H9 (cell line): ENCODE measurements around the gene HMSD. TPM values are rescaled to one million over a fixed set of nuclear protein-coding genes. Genes with fewer than 3 reads are reported as not detected.

Experiments
- DNase-seq: peaks from one replicate; pipeline ENCODE4 v3.0.0-alpha.2; 2017
- H2AFZ ChIP-seq: one replicate; pipeline ENCODE4 v1.6.1; 2013; ENCODE audit warnings: mild to moderate bottlenecking, low read length, control low read depth, moderate library complexity
- H2AK5ac ChIP-seq: 2 replicates; pipeline ENCODE4 v1.6.1; 2013; ENCODE audit warnings: low read length, control low read depth, mixed read lengths; ENCODE audit not compliant: insufficient read length
- H2BK120ac ChIP-seq: one replicate; pipeline ENCODE4 v1.6.1; 2013; ENCODE audit warnings: low read depth, mild to moderate bottlenecking, low read length, control low read depth, inconsistent platforms; ENCODE audit not compliant: poor library complexity, severe bottlenecking
- H2BK12ac ChIP-seq: 2 replicates; pipeline ENCODE4 v1.6.1; 2013; ENCODE audit warnings: low read length, control low read depth, mixed read lengths, low read depth; ENCODE audit not compliant: insufficient read length
- H2BK15ac ChIP-seq: 2 replicates; pipeline ENCODE4 v1.6.1; 2013; ENCODE audit warnings: low read depth, low read length, control low read depth
- H2BK20ac ChIP-seq: one replicate; pipeline ENCODE4 v1.6.1; 2013; ENCODE audit warnings: low read depth, mild to moderate bottlenecking, low read length, control low read depth, inconsistent platforms; ENCODE audit not compliant: poor library complexity, severe bottlenecking
- H2BK5ac ChIP-seq: 2 replicates; pipeline ENCODE4 v1.6.1; 2013; ENCODE audit warnings: low read length, control low read depth, mixed read lengths; ENCODE audit not compliant: insufficient read length
- H3K14ac ChIP-seq: 2 replicates; pipeline ENCODE4 v1.6.1; 2013; ENCODE audit warnings: low read length, control low read depth; ENCODE audit not compliant: insufficient read depth
- H3K18ac ChIP-seq: 2 replicates; pipeline ENCODE4 v1.6.1; 2013; ENCODE audit warnings: low read depth, mild to moderate bottlenecking, mixed read lengths, low read length, control low read depth; ENCODE audit not compliant: insufficient read length
- H3K23ac ChIP-seq: 2 replicates; pipeline ENCODE4 v1.6.1; 2013; ENCODE audit warnings: low read length, control low read depth, mixed read lengths, low read depth; ENCODE audit not compliant: insufficient read length
- H3K23me2 ChIP-seq: 2 replicates; pipeline ENCODE4 v1.6.1; 2013; ENCODE audit warnings: low read depth, mild to moderate bottlenecking, mixed read lengths, low read length, control low read depth; ENCODE audit not compliant: insufficient read length, poor library complexity, severe bottlenecking
- H3K27ac ChIP-seq: 2 replicates; pipeline ENCODE4 v1.5.1; 2013; ENCODE audit warnings: low read length, control low read depth, mixed read lengths, low read depth; ENCODE audit not compliant: insufficient read length
- H3K27me3 ChIP-seq: 2 replicates; pipeline ENCODE4 v1.6.1; 2013; ENCODE audit warnings: low read length, control low read depth, inconsistent platforms; ENCODE audit not compliant: insufficient read depth
- H3K4ac ChIP-seq: 2 replicates; pipeline ENCODE4 v1.6.1; 2013; ENCODE audit warnings: low read depth, mild to moderate bottlenecking, control low read depth, inconsistent platforms, low read length, moderate library complexity
- H3K4me1 ChIP-seq: 2 replicates; pipeline ENCODE4 v1.6.1; 2013; ENCODE audit warnings: low read length, control low read depth, inconsistent platforms; ENCODE audit not compliant: insufficient read depth
- H3K4me2 ChIP-seq: 2 replicates; pipeline ENCODE4 v1.6.1; 2013; ENCODE audit warnings: low read length, control low read depth, mixed read lengths; ENCODE audit not compliant: insufficient read length, insufficient read depth
- H3K56ac ChIP-seq: 2 replicates; pipeline ENCODE4 v1.6.1; 2013; ENCODE audit warnings: low read depth, mild to moderate bottlenecking, mixed read lengths, low read length, control low read depth; ENCODE audit not compliant: insufficient read length
- H3K79me1 ChIP-seq: 2 replicates; pipeline ENCODE4 v1.6.1; 2013; ENCODE audit warnings: low read depth, mild to moderate bottlenecking, moderate library complexity, low read length, control low read depth, inconsistent platforms; ENCODE audit not compliant: insufficient read depth, poor library complexity, severe bottlenecking
- H3K79me2 ChIP-seq: 2 replicates; pipeline ENCODE4 v1.6.1; 2013; ENCODE audit warnings: low read length, control low read depth, inconsistent platforms; ENCODE audit not compliant: insufficient read depth
- H3K9ac ChIP-seq: 2 replicates; pipeline ENCODE4 v1.6.1; 2013; ENCODE audit warnings: low read length, control low read depth, mixed read lengths; ENCODE audit not compliant: insufficient read length; ENCODE audit errors: extremely low read depth
- H3K9me3 ChIP-seq: one replicate; pipeline ENCODE4 v1.6.1; 2013; ENCODE audit warnings: low read depth, low read length, inconsistent platforms; ENCODE audit not compliant: control insufficient read depth
- H3T11ph ChIP-seq: one replicate; pipeline ENCODE4 v1.6.1; 2013; ENCODE audit warnings: mild to moderate bottlenecking, low read length, control low read depth, inconsistent platforms
- H4K20me1 ChIP-seq: one replicate; pipeline ENCODE4 v1.6.1; 2013; ENCODE audit not compliant: control insufficient read depth, insufficient read length, insufficient read depth
- H4K5ac ChIP-seq: 2 replicates; pipeline ENCODE4 v1.6.1; 2013; ENCODE audit warnings: low read depth, mild to moderate bottlenecking, mixed read lengths, low read length, control low read depth; ENCODE audit not compliant: insufficient read length
- H4K8ac ChIP-seq: replicated peaks from 2 replicates; pipeline ENCODE4 v1.6.1; 2013; ENCODE audit warnings: low read length, control low read depth, mixed read lengths, low read depth; ENCODE audit not compliant: insufficient read length
- H4K91ac ChIP-seq: 2 replicates; pipeline ENCODE4 v1.6.1; 2013; ENCODE audit warnings: low read depth, mild to moderate bottlenecking, moderate library complexity, mixed read lengths, low read length, control low read depth; ENCODE audit not compliant: insufficient read length
- H3K27ac Mint-ChIP-seq, 3 experiments: 2 replicates in 2 of 3; 3 replicates in 1 of 3; pipeline ENCODE4 v1.8.0; 2020 to 2021; ENCODE audit warnings: mixed read lengths in 3 of 3, mild to moderate bottlenecking in 1 of 3, moderate library complexity in 1 of 3
- H3K27me3 Mint-ChIP-seq: 2 replicates; pipeline ENCODE4 v1.8.0; 2021; ENCODE audit warnings: low read depth, mild to moderate bottlenecking, moderate library complexity, mixed read lengths
- H3K36me3 Mint-ChIP-seq, 3 experiments: 2 replicates in 2 of 3; 3 replicates in 1 of 3; pipeline ENCODE4 v1.8.0; 2020 to 2021; ENCODE audit warnings: low read depth in 3 of 3, mixed read lengths in 3 of 3; ENCODE audit not compliant: insufficient read depth in 1 of 3
- H3K4me1 Mint-ChIP-seq, 2 experiments: 2 replicates each; pipeline ENCODE4 v1.8.0; 2020; ENCODE audit warnings: mixed read lengths in 2 of 2
- H3K4me3 Mint-ChIP-seq, 2 experiments: 2 replicates in 1 of 2; 3 replicates in 1 of 2; pipeline ENCODE4 v1.8.0; 2020 to 2021; ENCODE audit warnings: mild to moderate bottlenecking in 2 of 2, mixed read lengths in 2 of 2, moderate library complexity in 1 of 2
- H3K9me3 Mint-ChIP-seq, 2 experiments: 2 replicates in 1 of 2; 3 replicates in 1 of 2; pipeline ENCODE4 v1.8.0; 2020; ENCODE audit warnings: mild to moderate bottlenecking in 2 of 2, mixed read lengths in 2 of 2, moderate library complexity in 1 of 2
- CTCF ChIP-seq: fragments of 200-600 bp; sonication (generic); conservative IDR thresholded peaks from 3 replicates; pipeline ENCODE4 v1.8.0; 2021; ENCODE audit warnings: antibody characterized with exemption, mild to moderate bottlenecking
- WGBS: extraction: QIAGEN DNeasy Blood & Tissue Kit; methylation state at CpG from one replicate; pipeline ENCODE4 v1.1.7; 2013; ENCODE audit warnings: missing lambda C conversion rate, low lambda C conversion rate, mixed read lengths; ENCODE audit not compliant: insufficient read length; ENCODE audit errors: extremely low coverage; 5-methylcytosine and 5-hydroxymethylcytosine counted together
- total RNA-seq: library from RNA; stranded (reverse); gene quantifications from 2 replicates; pipeline ENCODE4 v1.2.1, GENCODE V29; 2021

Gene HMSD
- total RNA-seq, 1 experiment from 2014 or later: 6.6 TPM

- Histone ChIP-seq H3K14ac (no peak overlapping the region), H3T11ph (no peak overlapping the region), H2BK15ac (no peak overlapping the region), H2BK5ac (no peak overlapping the region), H3K9me3 (no peaks in the 10 kb centered on the region), H3K18ac (no peak overlapping the region), H3K27ac (no peak overlapping the region), H4K20me1 (no peaks in the 10 kb centered on the region), H3K79me2 (no peaks in the 10 kb centered on the region), H4K91ac (no peak overlapping the region), H2BK20ac (no peak overlapping the region), H3K56ac (no peak overlapping the region), H3K79me1 (no peaks in the 10 kb centered on the region), H3K23me2 (no peaks in the 10 kb centered on the region), H3K27me3 (no peaks in the 10 kb centered on the region), H4K5ac (no peak overlapping the region), H3K4ac (no peak overlapping the region), H2BK120ac (no peak overlapping the region), H2AK5ac (no peak overlapping the region), H3K4me1 (no peaks in the 10 kb centered on the region), H3K23ac (no peak overlapping the region), H3K4me2 (no peak overlapping the region), H2AFZ (no peak overlapping the region), H3K9ac (no peak overlapping the region), H4K8ac (no peak overlapping the region), H2BK12ac (no peak overlapping the region)
- Mint-ChIP-seq H3K4me1 (peaks cover 7 to 11% of the 10 kb centered on the region in 2 experiments), H3K36me3 (peaks cover 0 to 8% (median 0%) of the 10 kb centered on the region in 3 experiments; a peak in 4 of 7 replicates), H3K4me3 (no peak overlapping the region), H3K9me3 (peaks cover 0 to 11% of the 10 kb centered on the region in 2 experiments; a peak in 4 of 5 replicates), H3K27me3 (peaks cover 1% of the 10 kb centered on the region; the same call in 1 of the 2 replicates), H3K27ac (no peak overlapping the region)
- no CpG with 5 or more reads among the region's 2 CpGs for WGBS
- no peak for DNase-seq
- no peak for TF ChIP-seq CTCF
Observed at GRCh38 chr18:63905361-63905760, 43.7 kb upstream of the HMSD start.
